PC-3 (cell line): Measurements from ENCODE around the gene CBR3.

Experiments used
- CTCF ChIP-seq: fragments of 300-600 bp; sonication (generic); conservative IDR thresholded peaks from 2 replicates; pipeline ENCODE4 v1.5.1; 2017; ENCODE audit warnings: antibody characterized with exemption, low read depth, mild to moderate bottlenecking, low read length
- EZH2 ChIP-seq: fragments of 300-600 bp; sonication (generic); IDR thresholded peaks from one replicate; pipeline ENCODE4 v1.6.1; 2017; ENCODE audit warnings: antibody characterized with exemption, mild to moderate bottlenecking, low read length; ENCODE audit not compliant: unreplicated experiment

DNA sequence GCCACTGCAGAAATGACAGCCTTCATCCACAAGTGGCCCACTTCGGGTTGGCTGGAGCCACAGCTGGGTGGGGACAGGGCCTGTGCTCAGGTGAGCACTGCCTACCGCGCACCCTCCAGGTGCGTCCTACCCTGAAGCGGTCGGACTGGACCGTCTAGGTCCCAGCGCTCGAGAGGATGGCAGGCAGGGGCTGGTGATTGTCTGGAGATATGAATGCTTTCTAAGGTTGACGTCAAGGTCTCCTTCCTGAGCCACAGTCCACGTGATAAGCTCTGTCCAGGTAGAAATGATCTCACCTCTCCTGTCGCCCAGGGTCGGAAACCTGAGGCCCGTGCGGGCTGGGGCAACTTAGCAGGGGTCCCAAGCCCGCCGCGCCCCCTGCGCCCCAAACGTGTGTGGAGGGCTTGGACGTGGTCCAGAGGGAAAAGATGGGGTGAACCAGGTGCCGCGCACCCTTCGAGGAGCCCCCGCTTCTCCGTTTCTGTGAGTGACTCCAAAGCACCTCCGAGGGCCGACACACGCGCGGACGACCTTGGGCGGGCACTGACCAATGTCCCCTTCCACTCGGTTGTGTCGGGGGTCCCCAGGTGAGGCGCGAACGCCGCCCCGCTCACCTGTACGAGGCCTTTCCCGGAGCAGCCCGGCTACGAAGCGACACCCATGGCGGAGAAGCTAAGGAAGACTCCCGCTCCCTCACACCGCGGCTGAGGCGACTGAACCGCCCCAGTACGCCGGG is 20.9 kb downstream of the CBR3 start:
- TF ChIP-seq CTCF: no peak
- TF ChIP-seq EZH2: no peak
